22Rv1 (cell line): ENCODE data around the gene CAMSAP2.
A peak's percentile ranks its signal among the peaks of the same experiment; 100 is the strongest.

ENCODE experiments used
- ZFX ChIP-seq: fragments of 450-650 bp; IDR thresholded peaks from 2 replicates; pipeline ENCODE4 v1.6.1; 2017; ENCODE audit warnings: antibody characterized with exemption, borderline replicate concordance
- TF ChIP-seq, protein P1 (sequence below): fragments of 450-650 bp; IDR thresholded peaks from 2 replicates; pipeline ENCODE4 v1.5.1; 2017; ENCODE audit warnings: mild to moderate bottlenecking

DNA sequence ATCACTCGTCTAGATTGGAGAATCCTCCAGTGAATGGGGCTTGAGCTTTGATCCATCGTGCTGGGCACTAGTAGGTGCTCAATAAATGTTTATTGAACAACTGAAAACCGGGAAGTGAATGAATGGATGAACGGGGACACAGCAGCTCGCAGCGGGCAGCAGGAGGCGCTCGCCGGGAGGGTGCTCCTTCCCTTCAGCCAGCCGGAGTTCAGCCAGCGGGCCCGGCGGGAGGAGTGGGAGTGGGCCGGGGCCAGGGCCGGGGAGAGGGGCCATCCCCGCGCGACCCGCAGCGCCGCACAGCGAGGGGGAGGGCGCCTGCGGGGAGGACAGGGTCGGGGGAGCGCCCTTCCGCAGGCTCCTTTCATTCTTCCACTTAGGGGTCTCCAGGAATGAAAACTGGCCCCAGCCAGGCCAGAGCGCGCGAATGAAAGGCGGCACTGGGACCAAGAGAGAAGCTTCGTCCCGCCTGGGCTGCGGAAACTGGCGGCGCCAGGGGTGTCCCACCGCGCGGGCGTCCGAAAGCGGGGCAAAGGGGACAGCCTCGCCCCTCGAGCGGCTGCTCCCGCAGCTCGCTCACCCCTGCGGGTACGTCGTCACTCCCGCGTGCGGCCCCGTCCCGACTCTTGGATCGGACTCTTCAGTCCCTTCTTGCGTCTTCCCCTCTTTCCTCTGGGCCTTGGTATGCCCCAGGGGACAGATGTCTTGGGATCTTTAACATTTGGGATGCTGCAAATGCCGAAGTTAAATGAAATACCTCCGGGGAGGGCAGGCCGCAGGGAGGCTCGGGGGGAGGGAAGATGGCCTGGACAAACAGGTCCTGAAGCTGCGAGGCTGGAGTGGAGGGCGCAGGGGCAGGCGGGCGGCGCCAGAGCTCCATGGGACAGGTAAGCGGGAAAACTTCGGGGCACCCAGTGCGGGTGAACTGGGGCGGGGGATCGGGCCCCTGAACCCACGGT, 152.4 kb downstream of the CAMSAP2 start:
- TF ChIP-seq, protein P1, sequence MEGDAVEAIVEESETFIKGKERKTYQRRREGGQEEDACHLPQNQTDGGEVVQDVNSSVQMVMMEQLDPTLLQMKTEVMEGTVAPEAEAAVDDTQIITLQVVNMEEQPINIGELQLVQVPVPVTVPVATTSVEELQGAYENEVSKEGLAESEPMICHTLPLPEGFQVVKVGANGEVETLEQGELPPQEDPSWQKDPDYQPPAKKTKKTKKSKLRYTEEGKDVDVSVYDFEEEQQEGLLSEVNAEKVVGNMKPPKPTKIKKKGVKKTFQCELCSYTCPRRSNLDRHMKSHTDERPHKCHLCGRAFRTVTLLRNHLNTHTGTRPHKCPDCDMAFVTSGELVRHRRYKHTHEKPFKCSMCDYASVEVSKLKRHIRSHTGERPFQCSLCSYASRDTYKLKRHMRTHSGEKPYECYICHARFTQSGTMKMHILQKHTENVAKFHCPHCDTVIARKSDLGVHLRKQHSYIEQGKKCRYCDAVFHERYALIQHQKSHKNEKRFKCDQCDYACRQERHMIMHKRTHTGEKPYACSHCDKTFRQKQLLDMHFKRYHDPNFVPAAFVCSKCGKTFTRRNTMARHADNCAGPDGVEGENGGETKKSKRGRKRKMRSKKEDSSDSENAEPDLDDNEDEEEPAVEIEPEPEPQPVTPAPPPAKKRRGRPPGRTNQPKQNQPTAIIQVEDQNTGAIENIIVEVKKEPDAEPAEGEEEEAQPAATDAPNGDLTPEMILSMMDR, result peak; percentile 89
- no peak for TF ChIP-seq ZFX
